IMR-90 (cell line): Measurements from ENCODE around the gene ABCC8. TPM values are rescaled to one million over a fixed set of nuclear protein-coding genes. Genes with fewer than 3 reads are reported as not detected.

Source experiments
- ATAC-seq: fragments of 200-7000 bp; cut with Tn5 transposase; 2 replicates; pipeline ENCODE4 v1.9.1; 2020; ENCODE audit warnings: low read depth, mild to moderate bottlenecking, moderate library complexity
- BruUV-seq: library from RNA; stranded (reverse); fragments of 400-500 nt; replicated peaks from 2 replicates; lab custom pipeline; 2021; lab: Mats Ljungman, UMichigan
- CTCF ChIA-PET: fragments of 300-600 bp; formaldehyde crosslinking; extraction: SDS; loops from one replicate; lab custom pipeline; 2021; ENCODE audit warnings: antibody characterized with exemption; lab: Yijun Ruan, JAX
- POLR2A ChIA-PET: fragments of 300-600 bp; sonication (Branson Sonifier 250); formaldehyde crosslinking; loops from one replicate; lab custom pipeline; 2022; ENCODE audit warnings: antibody characterized with exemption; ENCODE audit not compliant: unreplicated experiment; lab: Charles Lee
- DNase-seq: peaks from one replicate; pipeline ENCODE4 v3.0.0; 2013
- H2AFZ ChIP-seq: replicated peaks from 2 replicates; pipeline ENCODE3; 2013; ENCODE audit warnings: low read length, mild to moderate bottlenecking; ENCODE audit not compliant: poor library complexity
- H2AK5ac ChIP-seq: 2 replicates; pipeline ENCODE4 v1.6.1; 2013; ENCODE audit warnings: low read depth, low read length, inconsistent platforms
- H2AK9ac ChIP-seq: replicated peaks from 2 replicates; pipeline ENCODE3; 2013; ENCODE audit warnings: mild to moderate bottlenecking, low read depth, low read length, moderate library complexity; ENCODE audit not compliant: poor library complexity
- H2BK120ac ChIP-seq: 2 replicates; pipeline ENCODE4 v1.6.1; 2013; ENCODE audit warnings: low read depth, low read length, inconsistent platforms
- H2BK15ac ChIP-seq: 3 replicates; pipeline ENCODE4 v1.6.1; 2013; ENCODE audit warnings: low read depth, low read length, inconsistent platforms
- H2BK20ac ChIP-seq: 2 replicates; pipeline ENCODE4 v1.6.1; 2013; ENCODE audit warnings: low read depth, mild to moderate bottlenecking, inconsistent platforms, low read length, moderate library complexity
- H2BK5ac ChIP-seq: 2 replicates; pipeline ENCODE4 v1.6.1; 2013; ENCODE audit warnings: mild to moderate bottlenecking, low read depth, low read length, inconsistent platforms; ENCODE audit not compliant: poor library complexity, severe bottlenecking
- H3K14ac ChIP-seq: replicated peaks from 2 replicates; pipeline ENCODE4 v1.6.1; 2013; ENCODE audit warnings: low read depth, low read length, inconsistent platforms
- H3K18ac ChIP-seq: 2 replicates; pipeline ENCODE4 v1.6.1; 2013; ENCODE audit warnings: low read depth, low read length, control low read depth
- H3K23ac ChIP-seq: 2 replicates; pipeline ENCODE4 v1.6.1; 2013; ENCODE audit warnings: low read depth, low read length, inconsistent platforms
- H3K27ac ChIP-seq: 2 replicates; pipeline ENCODE4 v1.5.1; 2013; ENCODE audit warnings: mild to moderate bottlenecking, control low read depth, low read length; ENCODE audit not compliant: insufficient read depth
- H3K27me3 ChIP-seq: 2 replicates; pipeline ENCODE4 v1.6.1; 2013; ENCODE audit warnings: low read length; ENCODE audit not compliant: control insufficient read depth, insufficient read depth
- H3K36me3 ChIP-seq: 2 replicates; pipeline ENCODE4 v1.6.1; 2013; ENCODE audit warnings: low read length, mixed read lengths; ENCODE audit not compliant: control insufficient read depth, insufficient read depth
- H3K4ac ChIP-seq: 2 replicates; pipeline ENCODE4 v1.6.1; 2013; ENCODE audit warnings: low read depth, low read length, inconsistent platforms
- H3K4me1 ChIP-seq: 2 replicates; pipeline ENCODE4 v1.6.1; 2013; ENCODE audit warnings: low read length, mixed read lengths; ENCODE audit not compliant: control insufficient read depth, insufficient read depth
- H3K4me2 ChIP-seq: 2 replicates; pipeline ENCODE4 v1.6.1; 2013; ENCODE audit warnings: low read depth, mild to moderate bottlenecking, control low read depth, low read length, moderate library complexity
- H3K4me3 ChIP-seq: 2 replicates; pipeline ENCODE4 v1.5.1; 2013; ENCODE audit warnings: low read depth, mild to moderate bottlenecking, control low read depth, low read length, moderate library complexity; ENCODE audit not compliant: insufficient read depth
- H3K56ac ChIP-seq: 2 replicates; pipeline ENCODE4 v1.6.1; 2013; ENCODE audit warnings: low read length, inconsistent platforms; ENCODE audit not compliant: insufficient read depth; ENCODE audit errors: extremely low read depth
- H3K79me1 ChIP-seq, 2 experiments: 2 replicates each; pipeline ENCODE4 v1.6.1; 2013; ENCODE audit warnings: low read length in 2 of 2, inconsistent platforms in 1 of 2, low read depth in 1 of 2
- H3K9ac ChIP-seq: 2 replicates; pipeline ENCODE4 v1.6.1; 2013; ENCODE audit warnings: low read depth, low read length, control low read depth
- H3K9me1 ChIP-seq: 2 replicates; pipeline ENCODE4 v1.6.1; 2013; ENCODE audit warnings: low read length, inconsistent platforms; ENCODE audit not compliant: insufficient read depth
- H3K9me3 ChIP-seq: 2 replicates; pipeline ENCODE4 v1.6.1; 2013; ENCODE audit warnings: low read length; ENCODE audit not compliant: control insufficient read depth, insufficient read depth
- H4K20me1 ChIP-seq: 2 replicates; pipeline ENCODE4 v1.6.1; 2013; ENCODE audit warnings: low read length, inconsistent platforms; ENCODE audit not compliant: insufficient read depth
- H4K5ac ChIP-seq: 2 replicates; pipeline ENCODE4 v1.6.1; 2013; ENCODE audit warnings: mild to moderate bottlenecking, low read depth, low read length, control low read depth
- H4K8ac ChIP-seq, 2 experiments: 2 replicates each; pipeline ENCODE4 v1.6.1; 2013; ENCODE audit warnings: low read depth in 2 of 2, low read length in 2 of 2, control low read depth in 1 of 2, inconsistent platforms in 1 of 2
- H4K91ac ChIP-seq: 2 replicates; pipeline ENCODE4 v1.6.1; 2013; ENCODE audit warnings: low read depth, low read length, inconsistent platforms; ENCODE audit not compliant: insufficient read depth
- BHLHE40 ChIP-seq: fragments of 150-350 bp; IDR thresholded peaks from 2 replicates; pipeline ENCODE4 v1.6.1; 2016; ENCODE audit warnings: mild to moderate bottlenecking, low read depth, low read length
- CEBPB ChIP-seq: IDR thresholded peaks from 2 replicates; pipeline ENCODE4 v1.6.1; 2012; ENCODE audit warnings: low read depth, low read length, improper control_type of control experiment
- CHD1 ChIP-seq: IDR thresholded peaks from 2 replicates; pipeline ENCODE4 v1.6.1; 2012; ENCODE audit warnings: low read depth, low read length, improper control_type of control experiment
- ELK1 ChIP-seq: fragments of 150-350 bp; IDR thresholded peaks from 2 replicates; pipeline ENCODE4 v1.6.1; 2016; ENCODE audit warnings: low read depth, mild to moderate bottlenecking, low read length, moderate library complexity, borderline replicate concordance
- FOS ChIP-seq: fragments of 150-350 bp; IDR thresholded peaks from 2 replicates; pipeline ENCODE4 v1.6.1; 2016; ENCODE audit warnings: low read depth, low read length
- MAFK ChIP-seq: IDR thresholded peaks from 2 replicates; pipeline ENCODE4 v1.6.1; 2012; ENCODE audit warnings: low read depth, low read length, improper control_type of control experiment
- MAZ ChIP-seq: IDR thresholded peaks from 2 replicates; pipeline ENCODE4 v1.6.1; 2012; ENCODE audit warnings: low read depth, mild to moderate bottlenecking, low read length, improper control_type of control experiment, moderate library complexity, borderline replicate concordance
- MXI1 ChIP-seq: IDR thresholded peaks from 2 replicates; pipeline ENCODE4 v1.6.1; 2012; ENCODE audit warnings: low read depth, mild to moderate bottlenecking, low read length, moderate library complexity, borderline replicate concordance
- NFE2L2 ChIP-seq: fragments of 150-350 bp; IDR thresholded peaks from 2 replicates; pipeline ENCODE4 v1.6.1; 2016; ENCODE audit warnings: low read depth, mild to moderate bottlenecking, low read length
- POLR2A ChIP-seq: IDR thresholded peaks from 2 replicates; pipeline ENCODE4 v1.6.1; 2012; ENCODE audit warnings: mild to moderate bottlenecking, low read depth, low read length
- SMC3 ChIP-seq: fragments of 150-350 bp; IDR thresholded peaks from 2 replicates; pipeline ENCODE4 v1.6.1; 2016; ENCODE audit warnings: low read depth, mild to moderate bottlenecking, antibody characterized with exemption, low read length, moderate library complexity
- WGBS, 2 experiments: methylation state at CpG; one replicate each; pipeline versions ENCODE4 v1.1.5 to v1.1.7; 2013; ENCODE audit warnings: missing lambda C conversion rate in 2 of 2; ENCODE audit not compliant: insufficient read length in 1 of 2; ENCODE audit errors: extremely low coverage in 2 of 2; 5-methylcytosine and 5-hydroxymethylcytosine counted together
- dilution Hi-C: fragments of 300-500 bp; cut with HindIII; formaldehyde crosslinking; loops from one replicate; pipeline ENCODE4 v1.14.3; 2018; ENCODE audit warnings: low sequenced_read_pairs; ENCODE audit not compliant: unreplicated experiment
- in situ Hi-C: fragments of 300-500 bp; cut with MboI; formaldehyde crosslinking; loops from 3 replicates; pipeline ENCODE4 v1.14.3; 2019; ENCODE audit warnings: low sequenced_read_pairs, inconsistent platforms, mixed read lengths
- intact Hi-C: fragments of 100-400 bp; cut with micrococcal nuclease; formaldehyde crosslinking; loops from 2 replicates; pipeline ENCODE4 v1.10.0; 2022
- polyA plus RNA-seq, 3 experiments: library from polyadenylated mRNA; depleted of rRNA; stranded (reverse); fragments of >200 nt; gene quantifications; 2 replicates each; pipeline ENCODE4 v1.2.3, GENCODE V29; 2012; ENCODE audit warnings: low replicate concordance in 1 of 3
- total RNA-seq: library from RNA; depleted of rRNA; stranded (reverse); fragments of >200 nt; gene quantifications from 2 replicates; pipeline ENCODE4 v1.2.3, GENCODE V29; 2012
- TF ChIP-seq, protein P1 (sequence below): fragments of 150-350 bp; IDR thresholded peaks from 2 replicates; pipeline ENCODE4 v1.6.1; 2017; ENCODE audit warnings: mild to moderate bottlenecking, antibody characterized with exemption, low read length, low read depth

The ABCC8 gene
- total and polyA plus RNA-seq, 2 of the 4 experiments (the other 2 are of a cell fraction) = not detected

DNA sequence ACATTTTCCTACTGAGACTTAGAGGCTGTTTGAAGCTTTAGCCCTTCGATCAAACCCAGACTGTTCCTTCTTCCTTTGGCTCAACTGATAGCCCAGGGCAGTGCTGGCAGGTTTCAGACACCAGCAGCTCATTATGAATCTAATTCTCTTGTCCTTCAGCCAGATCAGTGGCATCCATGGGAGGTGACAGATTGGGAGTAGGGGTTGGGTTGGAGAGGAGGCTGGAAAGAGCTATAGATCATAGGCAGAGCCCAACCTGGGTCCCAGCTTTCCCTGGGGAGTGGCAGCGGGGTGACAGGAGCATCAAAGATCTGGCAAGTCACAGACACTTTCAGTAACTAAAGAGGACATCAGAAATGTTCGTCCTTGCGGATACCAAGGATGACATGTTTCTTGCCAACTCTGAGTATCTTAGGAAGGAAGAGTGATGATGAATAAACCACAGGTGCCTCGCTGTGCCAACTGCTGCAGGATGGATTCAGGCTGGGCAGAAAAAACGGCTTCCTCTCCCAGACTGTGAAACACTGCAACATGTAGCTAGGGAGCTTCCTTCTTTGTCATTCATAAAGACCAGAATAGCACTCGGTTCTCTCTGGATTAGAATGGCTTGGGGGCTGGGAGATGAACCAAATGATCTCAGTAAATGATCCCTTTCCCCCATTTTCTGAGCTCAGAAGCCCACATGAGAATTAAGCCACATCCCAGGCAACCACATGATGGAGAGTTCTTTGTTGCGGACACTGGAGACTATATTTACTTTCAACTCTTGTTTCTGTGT, 19.1 kb downstream of the ABCC8 start:
- TF ChIP-seq POLR2A (no peak), BHLHE40 (no peak), NFE2L2 (no peak), MXI1 (no peak), CEBPB (no peak), CHD1 (no peak), MAZ (no peak), ELK1 (no peak), MAFK (no peak), SMC3 (no peak), FOS (no peak)
- TF ChIP-seq, protein P1, sequence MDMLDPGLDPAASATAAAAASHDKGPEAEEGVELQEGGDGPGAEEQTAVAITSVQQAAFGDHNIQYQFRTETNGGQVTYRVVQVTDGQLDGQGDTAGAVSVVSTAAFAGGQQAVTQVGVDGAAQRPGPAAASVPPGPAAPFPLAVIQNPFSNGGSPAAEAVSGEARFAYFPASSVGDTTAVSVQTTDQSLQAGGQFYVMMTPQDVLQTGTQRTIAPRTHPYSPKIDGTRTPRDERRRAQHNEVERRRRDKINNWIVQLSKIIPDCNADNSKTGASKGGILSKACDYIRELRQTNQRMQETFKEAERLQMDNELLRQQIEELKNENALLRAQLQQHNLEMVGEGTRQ = no peak
- BruUV-seq = no TSS peak
- in situ Hi-C loops = no loop called here

More for the DNA sequence above, 19.1 kb downstream of the ABCC8 start:
- H3K4me1 ChIP-seq = no peaks in the 10 kb centered on the region
- no peak overlapping the region for H3K4me2 ChIP-seq
- H3K23ac ChIP-seq = no peak overlapping the region
- H4K20me1 ChIP-seq = no peaks in the 10 kb centered on the region
- H3K9me3 ChIP-seq = no peaks in the 10 kb centered on the region
- dilution Hi-C loops = no loop called here
- H3K79me1 ChIP-seq = no peaks in the 10 kb centered on the region
- H3K18ac ChIP-seq = no peak overlapping the region
- H3K4ac ChIP-seq = no peak overlapping the region
- H2AK5ac ChIP-seq = no peak overlapping the region
- H3K36me3 ChIP-seq = no peaks in the 10 kb centered on the region
- H2BK120ac ChIP-seq = no peak overlapping the region
- no peak overlapping the region for H2BK15ac ChIP-seq
- ATAC-seq = no peak
- no peak for DNase-seq
- H2BK5ac ChIP-seq = no peak overlapping the region
- H4K5ac ChIP-seq = no peak overlapping the region
- ChIA-PET CTCF (no interaction called here), POLR2A (no interaction called here)
- no peak overlapping the region for H3K4me3 ChIP-seq
- no peak overlapping the region for H4K91ac ChIP-seq
- no peaks in the 10 kb centered on the region for H3K9me1 ChIP-seq
- intact Hi-C loops = no loop called here
- H3K27ac ChIP-seq = no peak overlapping the region
- no peak overlapping the region for H2BK20ac ChIP-seq
- H3K9ac ChIP-seq = no peak overlapping the region
- WGBS, 2 experiments = 29% methylated on average over 1 of the region's 8 CpGs; no CpG with 5 or more reads in 1 of the 2 experiments
- H2AFZ ChIP-seq = no peak overlapping the region
- H4K8ac ChIP-seq = no peak overlapping the region
- H3K14ac ChIP-seq = no peak overlapping the region
- no peak overlapping the region for H2AK9ac ChIP-seq
- no peak overlapping the region for H3K56ac ChIP-seq
- H3K27me3 ChIP-seq = peaks cover 4% of the 10 kb centered on the region
